GM12892 (cell line): ENCODE measurements around the gene OTOL1.

Experiments
- POLR2A ChIP-seq: IDR thresholded peaks from 2 replicates; pipeline ENCODE4 v1.6.1; 2011; ENCODE audit warnings: low read depth, low read length, control low read depth
- POLR2AphosphoS5 ChIP-seq: IDR thresholded peaks from 2 replicates; pipeline ENCODE4 v1.6.1; 2011; ENCODE audit warnings: low read depth, low read length, control low read depth

- no peak for TF ChIP-seq POLR2AphosphoS5
- TF ChIP-seq POLR2A = no peak
Observed at GRCh38 chr3:161548301-161548700, 51.7 kb downstream of the OTOL1 start.
